Measurements from ENCODE around the gene DCDC2C.

The DCDC2C gene

DNA sequence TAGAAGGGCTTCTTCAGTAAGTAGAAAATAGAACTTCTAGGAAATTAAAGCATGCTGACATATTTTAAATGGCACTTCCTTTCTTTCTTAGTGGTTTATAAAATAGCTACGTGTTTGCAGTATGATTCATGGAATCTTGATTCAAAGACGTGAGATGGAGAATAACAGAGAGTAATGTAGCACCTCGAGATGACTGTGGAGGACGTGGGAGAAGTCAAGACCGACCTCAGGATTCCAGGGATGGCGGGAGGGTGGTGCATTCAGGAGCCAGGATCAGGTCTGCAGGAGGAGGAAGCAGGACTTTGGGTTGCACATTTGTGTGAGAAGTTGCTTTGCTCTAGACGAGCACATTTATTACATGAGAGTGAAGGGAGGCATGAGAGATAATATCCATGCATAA is 56.0 kb downstream of the DCDC2C start:
- peak; percentile 5 for DNase-seq (ENCODE audit: low read depth)
- TF ChIP-seq, protein P1, sequence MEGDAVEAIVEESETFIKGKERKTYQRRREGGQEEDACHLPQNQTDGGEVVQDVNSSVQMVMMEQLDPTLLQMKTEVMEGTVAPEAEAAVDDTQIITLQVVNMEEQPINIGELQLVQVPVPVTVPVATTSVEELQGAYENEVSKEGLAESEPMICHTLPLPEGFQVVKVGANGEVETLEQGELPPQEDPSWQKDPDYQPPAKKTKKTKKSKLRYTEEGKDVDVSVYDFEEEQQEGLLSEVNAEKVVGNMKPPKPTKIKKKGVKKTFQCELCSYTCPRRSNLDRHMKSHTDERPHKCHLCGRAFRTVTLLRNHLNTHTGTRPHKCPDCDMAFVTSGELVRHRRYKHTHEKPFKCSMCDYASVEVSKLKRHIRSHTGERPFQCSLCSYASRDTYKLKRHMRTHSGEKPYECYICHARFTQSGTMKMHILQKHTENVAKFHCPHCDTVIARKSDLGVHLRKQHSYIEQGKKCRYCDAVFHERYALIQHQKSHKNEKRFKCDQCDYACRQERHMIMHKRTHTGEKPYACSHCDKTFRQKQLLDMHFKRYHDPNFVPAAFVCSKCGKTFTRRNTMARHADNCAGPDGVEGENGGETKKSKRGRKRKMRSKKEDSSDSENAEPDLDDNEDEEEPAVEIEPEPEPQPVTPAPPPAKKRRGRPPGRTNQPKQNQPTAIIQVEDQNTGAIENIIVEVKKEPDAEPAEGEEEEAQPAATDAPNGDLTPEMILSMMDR (conservative IDR thresholded peaks at IDR 0.05; ENCODE audit: low read length): no peak
- H3K4me3 ChIP-seq (ENCODE audit: low read length): no peak overlapping the region

DNA sequence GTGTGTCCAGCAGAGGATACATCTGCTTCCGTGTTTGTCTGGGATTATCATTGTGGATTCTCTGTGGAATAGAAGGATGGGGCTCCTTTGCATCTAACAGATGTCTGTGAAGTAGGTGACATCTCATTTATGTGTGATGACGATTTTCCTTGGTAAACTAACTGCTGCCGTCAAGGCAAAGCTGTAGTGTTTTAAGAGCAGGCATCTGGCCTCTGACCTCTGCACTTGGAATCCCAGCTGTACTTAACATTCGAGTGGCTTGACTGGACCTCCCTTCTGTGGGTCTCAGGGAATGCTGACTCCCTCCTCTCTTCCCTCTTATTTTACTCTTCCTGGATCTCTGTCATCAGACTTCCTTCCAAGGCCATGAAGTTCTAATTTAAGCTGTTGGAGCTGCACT is 56.4 kb downstream of the DCDC2C start:
- TF ChIP-seq, protein P1 (conservative IDR thresholded peaks at IDR 0.05; ENCODE audit: low read length): no peak
- DNase-seq (ENCODE audit: low read depth): no peak
- no peak overlapping the region for H3K4me3 ChIP-seq (ENCODE audit: low read length)

DNA sequence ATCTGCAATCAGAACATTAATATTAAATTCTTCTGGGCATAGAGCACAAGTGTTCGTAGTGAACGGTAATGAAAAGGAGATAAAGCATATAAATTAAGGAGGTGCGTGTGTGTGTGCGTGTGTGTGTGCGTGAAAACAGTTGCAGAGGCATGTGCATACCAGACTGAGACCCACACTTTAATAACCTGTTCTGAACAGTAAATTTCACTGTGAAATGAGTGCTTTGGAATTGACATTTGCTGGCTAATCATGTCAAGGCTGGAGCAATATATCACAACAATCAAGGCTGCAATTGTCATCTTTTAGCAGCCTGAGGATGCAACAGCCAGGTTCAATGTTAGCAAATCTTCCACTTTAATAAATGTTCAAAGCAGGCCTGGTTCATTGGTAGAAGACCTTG is 57.9 kb downstream of the DCDC2C start:
- TF ChIP-seq, protein P1 (conservative IDR thresholded peaks at IDR 0.05; ENCODE audit: low read length): no peak
- DNase-seq (ENCODE audit: low read depth): no peak
- no peak overlapping the region for H3K4me3 ChIP-seq (ENCODE audit: low read length)

DNA sequence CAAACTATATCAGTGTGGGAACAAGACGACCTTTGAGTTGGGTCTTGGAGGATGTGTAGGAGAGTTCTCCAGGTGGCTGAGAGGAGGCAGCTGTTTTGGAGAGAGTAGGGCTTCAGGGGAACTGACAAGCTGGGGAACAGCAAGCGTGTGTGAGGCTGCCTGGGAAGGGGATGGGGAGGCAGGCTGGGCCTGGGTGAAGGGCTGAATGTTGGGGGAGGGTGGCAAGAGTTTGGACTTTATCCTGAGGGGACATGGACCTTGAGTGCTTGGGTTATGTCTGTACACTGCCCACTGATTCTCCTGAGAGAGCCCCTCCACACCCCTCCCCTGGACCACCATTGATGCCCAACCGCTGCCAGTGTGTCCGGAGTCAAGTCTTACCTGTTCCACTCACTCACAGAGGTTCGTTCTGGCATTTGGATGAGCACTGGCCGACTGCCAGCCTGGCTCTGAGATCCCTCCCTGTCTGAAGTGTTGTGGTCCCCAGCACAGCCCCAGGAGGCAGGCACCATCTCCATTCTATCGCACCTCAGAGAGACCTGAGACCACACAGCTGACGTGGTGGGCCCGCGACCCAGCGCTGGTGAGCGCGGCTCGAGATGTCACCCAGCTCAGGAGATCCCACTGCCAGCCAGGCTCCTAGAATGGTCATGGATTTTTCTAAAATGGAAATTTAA is 59.5 kb downstream of the DCDC2C start:
- TF ChIP-seq, protein P1 (conservative IDR thresholded peaks at IDR 0.05; ENCODE audit: low read length): no peak
- no peak overlapping the region for H3K4me3 ChIP-seq (ENCODE audit: low read length)
- no peak for DNase-seq (ENCODE audit: low read depth)

DNA sequence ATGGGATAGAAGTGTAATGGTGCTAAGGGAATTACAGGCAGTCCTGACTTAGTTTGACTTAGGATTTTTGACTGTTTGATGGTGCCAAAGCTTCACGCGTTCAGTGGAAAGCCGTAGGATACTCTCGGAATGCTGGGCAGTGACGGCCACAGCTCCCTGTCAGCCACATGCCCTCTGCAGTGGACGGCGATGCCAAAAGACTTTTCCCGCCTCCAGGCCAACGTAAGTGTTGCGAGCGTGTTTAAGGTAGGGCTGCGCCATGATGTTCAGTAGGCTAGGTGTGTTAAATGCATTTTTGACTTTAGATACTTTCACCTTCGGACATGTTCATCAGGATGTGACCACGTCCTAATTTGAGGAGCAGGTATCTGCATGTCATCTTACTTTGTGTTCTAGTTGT is 63.4 kb downstream of the DCDC2C start:
- no peak for DNase-seq (ENCODE audit: low read depth)
- H3K4me3 ChIP-seq (ENCODE audit: low read length): no peak overlapping the region
- TF ChIP-seq, protein P1 (conservative IDR thresholded peaks at IDR 0.05; ENCODE audit: low read length): no peak

DNA sequence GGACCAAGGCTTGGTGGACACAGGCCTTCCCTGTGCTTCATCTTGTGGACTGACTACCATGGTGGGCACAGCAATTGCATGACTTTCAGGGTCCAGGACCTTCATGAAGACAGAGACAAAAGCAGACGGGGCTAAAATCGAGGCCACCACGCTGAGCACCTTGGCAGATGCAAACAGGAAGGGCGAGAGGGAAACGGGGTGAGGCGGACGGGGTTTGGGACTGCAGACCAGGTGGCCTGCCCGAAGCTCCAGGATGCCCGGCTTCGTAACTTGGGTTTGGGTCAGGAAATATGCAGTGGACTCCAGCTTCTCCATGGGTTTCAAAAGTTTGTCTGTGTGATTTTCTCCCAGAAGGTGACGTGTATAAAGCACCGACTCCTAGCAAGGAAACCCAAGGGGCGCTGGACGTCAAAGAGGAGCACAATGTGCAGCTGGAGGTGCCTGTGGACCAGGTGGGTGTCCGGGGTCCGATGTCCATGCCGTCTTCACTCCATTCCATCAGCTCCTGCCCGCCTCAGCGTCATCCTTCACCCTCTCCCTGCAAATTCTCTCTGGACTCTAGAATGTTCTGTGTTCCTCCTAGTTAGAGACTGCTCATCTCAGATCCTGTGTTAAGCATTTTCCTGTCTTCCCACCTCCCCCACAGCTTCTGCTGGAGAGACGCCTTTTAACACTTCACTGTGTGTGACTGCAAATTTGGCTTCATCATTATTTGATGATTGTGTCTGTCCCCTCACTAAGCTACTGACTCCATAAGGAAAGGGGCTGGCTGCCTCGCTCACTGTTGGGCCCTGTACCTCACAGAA is 65.8 kb downstream of the DCDC2C start:
- TF ChIP-seq, protein P1 (conservative IDR thresholded peaks at IDR 0.05; ENCODE audit: low read length): no peak
- H3K4me3 ChIP-seq (ENCODE audit: low read length): no peak overlapping the region
- DNase-seq (ENCODE audit: low read depth): no peak

DNA sequence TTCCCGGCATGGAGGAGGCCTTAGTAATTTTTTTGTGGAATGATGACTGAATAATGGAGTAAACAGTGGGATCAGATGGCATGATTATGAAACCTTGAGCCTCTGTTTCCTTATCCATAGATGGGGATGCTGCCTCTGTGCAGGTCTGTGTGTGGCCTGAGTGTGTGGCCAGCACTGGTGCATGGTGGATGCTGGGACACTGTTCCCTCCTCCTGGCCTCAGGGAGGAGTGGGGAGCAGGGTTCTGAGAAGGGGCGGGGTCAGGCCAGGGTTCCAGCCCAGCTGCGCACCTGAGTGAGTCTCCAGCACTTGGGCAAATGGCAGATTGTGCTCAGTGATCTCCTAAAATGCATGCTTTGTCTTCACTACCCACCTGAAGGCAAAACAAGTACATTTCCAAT is 66.4 kb downstream of the DCDC2C start:
- DNase-seq (ENCODE audit: low read depth): no peak
- no peak overlapping the region for H3K4me3 ChIP-seq (ENCODE audit: low read length)
- TF ChIP-seq, protein P1 (conservative IDR thresholded peaks at IDR 0.05; ENCODE audit: low read length): no peak

All from AG10803 (cell line).